Esophagus squamous epithelium (tissue), 4 donors: ENCODE data around the gene CTIF.

Experiments
- POLR2A ChIP-seq, 4 donors: fragments of 450-650 bp; IDR thresholded peaks; one replicate each; pipeline ENCODE4 v1.6.1; 2017; ENCODE audit warnings: antibody characterized with exemption in 4 of 4, mild to moderate bottlenecking in 4 of 4, moderate library complexity in 3 of 4
- TF ChIP-seq, protein P1 (sequence below), 6 experiments: fragments of 450-650 bp in 4 of 6; fragments of 200-600 bp in 2 of 6; sonication (generic) in 2 of 6; IDR thresholded peaks; one replicate each; pipeline ENCODE4 v1.5.1; 2016 to 2019; ENCODE audit warnings: antibody characterized with exemption in 6 of 6, mild to moderate bottlenecking in 4 of 6, moderate library complexity in 4 of 6

- TF ChIP-seq, protein P1, sequence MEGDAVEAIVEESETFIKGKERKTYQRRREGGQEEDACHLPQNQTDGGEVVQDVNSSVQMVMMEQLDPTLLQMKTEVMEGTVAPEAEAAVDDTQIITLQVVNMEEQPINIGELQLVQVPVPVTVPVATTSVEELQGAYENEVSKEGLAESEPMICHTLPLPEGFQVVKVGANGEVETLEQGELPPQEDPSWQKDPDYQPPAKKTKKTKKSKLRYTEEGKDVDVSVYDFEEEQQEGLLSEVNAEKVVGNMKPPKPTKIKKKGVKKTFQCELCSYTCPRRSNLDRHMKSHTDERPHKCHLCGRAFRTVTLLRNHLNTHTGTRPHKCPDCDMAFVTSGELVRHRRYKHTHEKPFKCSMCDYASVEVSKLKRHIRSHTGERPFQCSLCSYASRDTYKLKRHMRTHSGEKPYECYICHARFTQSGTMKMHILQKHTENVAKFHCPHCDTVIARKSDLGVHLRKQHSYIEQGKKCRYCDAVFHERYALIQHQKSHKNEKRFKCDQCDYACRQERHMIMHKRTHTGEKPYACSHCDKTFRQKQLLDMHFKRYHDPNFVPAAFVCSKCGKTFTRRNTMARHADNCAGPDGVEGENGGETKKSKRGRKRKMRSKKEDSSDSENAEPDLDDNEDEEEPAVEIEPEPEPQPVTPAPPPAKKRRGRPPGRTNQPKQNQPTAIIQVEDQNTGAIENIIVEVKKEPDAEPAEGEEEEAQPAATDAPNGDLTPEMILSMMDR (IDR thresholded peaks at IDR 0.05) = no peak
- no peak for TF ChIP-seq POLR2A (IDR thresholded peaks at IDR 0.05)
Observed at GRCh38 chr18:48889115-48889941, 350.5 kb downstream of the CTIF start.
